ENCODE measurements around the gene NPY4R. TPM values are rescaled to one million over a fixed set of nuclear protein-coding genes. Genes with fewer than 3 reads are reported as not detected.
"Not testable (repeated sequence)": the region's sequence is repeated elsewhere in the genome, so short reads cannot be mapped to it uniquely, and the experiment has no call there.

The NPY4R gene
- total RNA-seq, 2 donors from 2014 or later = 3.1 to 6.6 TPM

GRCh38 chr10:46415291-46415690 lies 50.5 kb downstream of the NPY4R start:
- 90% methylated on average over 4 of the region's 6 CpGs for WGBS

GRCh38 chr10:46412665-46413064 lies 53.1 kb downstream of the NPY4R start:
- H3K4me1 ChIP-seq (replicated peaks); H3K4me3 ChIP-seq; H3K9me3 ChIP-seq; DNase-seq (ENCODE audit: low spot score); H3K27me3 ChIP-seq (replicated peaks; ENCODE audit: insufficient read depth); H3K27ac ChIP-seq; H3K36me3 ChIP-seq; intact Hi-C loops (cut with DNase I): not testable (repeated sequence)
- WGBS = no CpG with 5 or more reads among the region's 5 CpGs

More at GRCh38 chr10:46415291-46415690, 50.5 kb downstream of the NPY4R start:
- intact Hi-C loops (cut with DNase I); H3K4me1 ChIP-seq (replicated peaks); H3K4me3 ChIP-seq; H3K9me3 ChIP-seq; H3K27ac ChIP-seq; H3K36me3 ChIP-seq; H3K27me3 ChIP-seq (replicated peaks; ENCODE audit: insufficient read depth); DNase-seq (ENCODE audit: low spot score): not testable (repeated sequence)

GRCh38 chr10:46411123-46411522 lies 54.6 kb downstream of the NPY4R start:
- H3K9me3 ChIP-seq; H3K27me3 ChIP-seq (replicated peaks; ENCODE audit: insufficient read depth); H3K36me3 ChIP-seq; intact Hi-C loops (cut with DNase I); H3K4me1 ChIP-seq (replicated peaks); H3K27ac ChIP-seq; DNase-seq (ENCODE audit: low spot score); H3K4me3 ChIP-seq: not testable (repeated sequence)

Other genes starting within 250 kb of the NPY4R start
- gene ANTXRL, start 179.0 kb downstream of the NPY4R start, total RNA-seq = 1 to 10 TPM in 1 of 2 donors, not detected in 1; 3.4 TPM
- gene ANXA8L1, start 90.2 kb downstream of the NPY4R start, total RNA-seq = 10 to 100 TPM; 12.3 to 15.0 TPM
- 10 to 100 TPM in 1 of 2 donors, 1 to 10 TPM in 1; 4.3 to 16.9 TPM for gene GPRIN2, start 90.7 kb upstream of the NPY4R start, total RNA-seq
- 1 to 10 TPM; 1.6 to 7.0 TPM for gene SYT15, start 113.2 kb upstream of the NPY4R start, total RNA-seq

Data from prostate gland (tissue), 2 donors.